Thyroid gland (tissue), 4 donors: Measurements from ENCODE around the gene NYAP1.

Source experiments
- POLR2A ChIP-seq, 2 donors: fragments of 450-650 bp; IDR thresholded peaks; one replicate each; pipeline ENCODE4 v1.6.1; 2017; ENCODE audit warnings: antibody characterized with exemption in 2 of 2, mild to moderate bottlenecking in 2 of 2, moderate library complexity in 1 of 2
- TF ChIP-seq, protein P1 (sequence below), 6 experiments: fragments of 200-600 bp in 3 of 6; fragments of 450-650 bp in 3 of 6; sonication (generic) in 3 of 6; IDR thresholded peaks; one replicate each; pipeline ENCODE4 v1.5.1; 2016 to 2019; ENCODE audit warnings: antibody characterized with exemption in 6 of 6, mild to moderate bottlenecking in 2 of 6, inconsistent platforms in 1 of 6, moderate library complexity in 1 of 6

DNA sequence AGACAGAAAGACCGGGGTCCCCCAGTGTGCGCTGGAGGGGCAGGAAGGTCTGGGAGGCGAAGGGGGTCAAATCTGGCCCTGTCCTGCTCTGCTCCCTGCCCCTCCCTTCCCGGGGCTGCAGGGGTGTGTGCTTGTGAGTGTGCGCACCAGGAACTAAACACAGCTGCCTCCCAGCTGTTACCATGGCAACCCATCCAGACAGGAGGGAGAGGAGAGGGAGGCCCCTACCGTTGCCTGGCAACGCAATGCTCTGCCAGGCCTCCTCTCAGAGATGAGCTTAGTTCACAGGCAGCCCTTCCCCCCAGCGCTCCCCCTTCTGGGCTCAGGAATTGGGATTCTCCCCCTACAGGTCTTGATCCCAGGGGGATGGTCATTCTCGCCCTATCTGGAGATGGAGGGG, 6.1 kb downstream of the NYAP1 start:
- TF ChIP-seq, protein P1, sequence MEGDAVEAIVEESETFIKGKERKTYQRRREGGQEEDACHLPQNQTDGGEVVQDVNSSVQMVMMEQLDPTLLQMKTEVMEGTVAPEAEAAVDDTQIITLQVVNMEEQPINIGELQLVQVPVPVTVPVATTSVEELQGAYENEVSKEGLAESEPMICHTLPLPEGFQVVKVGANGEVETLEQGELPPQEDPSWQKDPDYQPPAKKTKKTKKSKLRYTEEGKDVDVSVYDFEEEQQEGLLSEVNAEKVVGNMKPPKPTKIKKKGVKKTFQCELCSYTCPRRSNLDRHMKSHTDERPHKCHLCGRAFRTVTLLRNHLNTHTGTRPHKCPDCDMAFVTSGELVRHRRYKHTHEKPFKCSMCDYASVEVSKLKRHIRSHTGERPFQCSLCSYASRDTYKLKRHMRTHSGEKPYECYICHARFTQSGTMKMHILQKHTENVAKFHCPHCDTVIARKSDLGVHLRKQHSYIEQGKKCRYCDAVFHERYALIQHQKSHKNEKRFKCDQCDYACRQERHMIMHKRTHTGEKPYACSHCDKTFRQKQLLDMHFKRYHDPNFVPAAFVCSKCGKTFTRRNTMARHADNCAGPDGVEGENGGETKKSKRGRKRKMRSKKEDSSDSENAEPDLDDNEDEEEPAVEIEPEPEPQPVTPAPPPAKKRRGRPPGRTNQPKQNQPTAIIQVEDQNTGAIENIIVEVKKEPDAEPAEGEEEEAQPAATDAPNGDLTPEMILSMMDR (IDR thresholded peaks at IDR 0.05) = no peak
- no peak for TF ChIP-seq POLR2A (IDR thresholded peaks at IDR 0.05)
